ENCODE data around the gene ZDHHC12.

GRCh38 chr9:128735373-128735772, 11.4 kb upstream of the ZDHHC12 start:
- TF ChIP-seq, protein P1, sequence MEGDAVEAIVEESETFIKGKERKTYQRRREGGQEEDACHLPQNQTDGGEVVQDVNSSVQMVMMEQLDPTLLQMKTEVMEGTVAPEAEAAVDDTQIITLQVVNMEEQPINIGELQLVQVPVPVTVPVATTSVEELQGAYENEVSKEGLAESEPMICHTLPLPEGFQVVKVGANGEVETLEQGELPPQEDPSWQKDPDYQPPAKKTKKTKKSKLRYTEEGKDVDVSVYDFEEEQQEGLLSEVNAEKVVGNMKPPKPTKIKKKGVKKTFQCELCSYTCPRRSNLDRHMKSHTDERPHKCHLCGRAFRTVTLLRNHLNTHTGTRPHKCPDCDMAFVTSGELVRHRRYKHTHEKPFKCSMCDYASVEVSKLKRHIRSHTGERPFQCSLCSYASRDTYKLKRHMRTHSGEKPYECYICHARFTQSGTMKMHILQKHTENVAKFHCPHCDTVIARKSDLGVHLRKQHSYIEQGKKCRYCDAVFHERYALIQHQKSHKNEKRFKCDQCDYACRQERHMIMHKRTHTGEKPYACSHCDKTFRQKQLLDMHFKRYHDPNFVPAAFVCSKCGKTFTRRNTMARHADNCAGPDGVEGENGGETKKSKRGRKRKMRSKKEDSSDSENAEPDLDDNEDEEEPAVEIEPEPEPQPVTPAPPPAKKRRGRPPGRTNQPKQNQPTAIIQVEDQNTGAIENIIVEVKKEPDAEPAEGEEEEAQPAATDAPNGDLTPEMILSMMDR (IDR thresholded peaks at IDR 0.05) = no peak
- TF ChIP-seq EP300 (IDR thresholded peaks at IDR 0.05) = no peak

All from tibial nerve (tissue), 4 donors.